WTC11 (cell line): ENCODE results near the gene GADD45B.

Experiments used
- CREB1 ChIP-seq: sonication (generic); formaldehyde crosslinking; IDR thresholded peaks from 2 replicates; pipeline ENCODE4 v1.8.0; 2023; ENCODE audit warnings: mild to moderate bottlenecking, missing genetic modification reagents
- CREM ChIP-seq: sonication (generic); formaldehyde crosslinking; IDR thresholded peaks from 2 replicates; pipeline ENCODE4 v1.8.1; 2022; ENCODE audit warnings: mild to moderate bottlenecking, missing genetic modification reagents, moderate library complexity
- MYBL2 ChIP-seq: sonication (generic); formaldehyde crosslinking; IDR thresholded peaks from 2 replicates; pipeline ENCODE4 v1.8.1; 2023; ENCODE audit warnings: mild to moderate bottlenecking, moderate library complexity, missing genetic modification reagents
- NFYB ChIP-seq: sonication (generic); formaldehyde crosslinking; conservative IDR thresholded peaks from 2 replicates; pipeline ENCODE4 v1.8.0; 2022; ENCODE audit warnings: low read depth, missing genetic modification reagents
- TF ChIP-seq, protein P1 (sequence below): fragments of 200-600 bp; IDR thresholded peaks from 2 replicates; pipeline ENCODE4 v1.8.0; 2022; ENCODE audit warnings: antibody characterized with exemption
- TF ChIP-seq, protein P2 (sequence below): sonication (generic); formaldehyde crosslinking; IDR thresholded peaks from 2 replicates; pipeline ENCODE4 v1.8.0; 2022; ENCODE audit warnings: mild to moderate bottlenecking, missing genetic modification reagents
- TF ChIP-seq, protein P3 (sequence below): sonication (generic); formaldehyde crosslinking; IDR thresholded peaks from 2 replicates; pipeline ENCODE4 v1.8.1; 2022; ENCODE audit warnings: low read depth, mild to moderate bottlenecking, moderate library complexity, missing genetic modification reagents, borderline replicate concordance
- TF ChIP-seq, protein P4 (sequence below): sonication (generic); formaldehyde crosslinking; IDR thresholded peaks from 2 replicates; pipeline ENCODE4 v1.8.1; 2023; ENCODE audit warnings: mild to moderate bottlenecking, missing genetic modification reagents
- TF ChIP-seq, protein P5 (sequence below): sonication (generic); formaldehyde crosslinking; IDR thresholded peaks from 2 replicates; pipeline ENCODE4 v1.8.1; 2023; ENCODE audit warnings: mild to moderate bottlenecking, missing genetic modification reagents, moderate library complexity
- TF ChIP-seq, protein P6 (sequence below): sonication (generic); formaldehyde crosslinking; IDR thresholded peaks from 2 replicates; pipeline ENCODE4 v1.8.1; 2023; ENCODE audit warnings: mild to moderate bottlenecking, missing genetic modification reagents, borderline replicate concordance
- TF ChIP-seq, protein P7 (sequence below): sonication (generic); formaldehyde crosslinking; IDR thresholded peaks from 2 replicates; pipeline ENCODE4 v1.8.1; 2023; ENCODE audit warnings: mild to moderate bottlenecking, moderate library complexity, missing genetic modification reagents
- TF ChIP-seq, protein P8 (sequence below): sonication (generic); formaldehyde crosslinking; IDR thresholded peaks from 2 replicates; pipeline ENCODE4 v1.8.1; 2023; ENCODE audit warnings: mild to moderate bottlenecking, missing genetic modification reagents, moderate library complexity

DNA sequence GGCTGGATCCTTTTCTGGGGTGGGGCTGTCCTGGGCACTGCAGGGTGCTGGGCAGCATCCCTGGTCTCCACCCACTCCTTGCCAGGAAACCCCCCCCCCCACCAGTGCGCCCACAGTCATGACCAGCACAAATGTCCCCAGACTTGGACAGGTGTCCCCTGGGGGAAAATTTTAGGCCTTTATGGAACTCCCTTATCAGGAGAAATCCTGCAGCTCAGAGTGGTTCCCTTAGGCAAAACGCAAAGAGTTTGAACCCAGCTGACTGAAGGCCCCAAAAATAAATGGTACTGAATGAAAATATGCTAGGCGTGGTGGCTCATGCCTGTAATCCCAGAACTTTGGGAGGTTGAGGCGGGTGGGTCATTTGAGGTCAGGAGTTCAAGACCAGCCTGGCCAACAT lies 51.8 kb downstream of the GADD45B start:
- TF ChIP-seq, protein P1, sequence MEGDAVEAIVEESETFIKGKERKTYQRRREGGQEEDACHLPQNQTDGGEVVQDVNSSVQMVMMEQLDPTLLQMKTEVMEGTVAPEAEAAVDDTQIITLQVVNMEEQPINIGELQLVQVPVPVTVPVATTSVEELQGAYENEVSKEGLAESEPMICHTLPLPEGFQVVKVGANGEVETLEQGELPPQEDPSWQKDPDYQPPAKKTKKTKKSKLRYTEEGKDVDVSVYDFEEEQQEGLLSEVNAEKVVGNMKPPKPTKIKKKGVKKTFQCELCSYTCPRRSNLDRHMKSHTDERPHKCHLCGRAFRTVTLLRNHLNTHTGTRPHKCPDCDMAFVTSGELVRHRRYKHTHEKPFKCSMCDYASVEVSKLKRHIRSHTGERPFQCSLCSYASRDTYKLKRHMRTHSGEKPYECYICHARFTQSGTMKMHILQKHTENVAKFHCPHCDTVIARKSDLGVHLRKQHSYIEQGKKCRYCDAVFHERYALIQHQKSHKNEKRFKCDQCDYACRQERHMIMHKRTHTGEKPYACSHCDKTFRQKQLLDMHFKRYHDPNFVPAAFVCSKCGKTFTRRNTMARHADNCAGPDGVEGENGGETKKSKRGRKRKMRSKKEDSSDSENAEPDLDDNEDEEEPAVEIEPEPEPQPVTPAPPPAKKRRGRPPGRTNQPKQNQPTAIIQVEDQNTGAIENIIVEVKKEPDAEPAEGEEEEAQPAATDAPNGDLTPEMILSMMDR: no peak
- TF ChIP-seq, protein P2, sequence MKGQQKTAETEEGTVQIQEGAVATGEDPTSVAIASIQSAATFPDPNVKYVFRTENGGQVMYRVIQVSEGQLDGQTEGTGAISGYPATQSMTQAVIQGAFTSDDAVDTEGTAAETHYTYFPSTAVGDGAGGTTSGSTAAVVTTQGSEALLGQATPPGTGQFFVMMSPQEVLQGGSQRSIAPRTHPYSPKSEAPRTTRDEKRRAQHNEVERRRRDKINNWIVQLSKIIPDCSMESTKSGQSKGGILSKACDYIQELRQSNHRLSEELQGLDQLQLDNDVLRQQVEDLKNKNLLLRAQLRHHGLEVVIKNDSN (CRISPR knock-in tag): no peak
- TF ChIP-seq, protein P3, sequence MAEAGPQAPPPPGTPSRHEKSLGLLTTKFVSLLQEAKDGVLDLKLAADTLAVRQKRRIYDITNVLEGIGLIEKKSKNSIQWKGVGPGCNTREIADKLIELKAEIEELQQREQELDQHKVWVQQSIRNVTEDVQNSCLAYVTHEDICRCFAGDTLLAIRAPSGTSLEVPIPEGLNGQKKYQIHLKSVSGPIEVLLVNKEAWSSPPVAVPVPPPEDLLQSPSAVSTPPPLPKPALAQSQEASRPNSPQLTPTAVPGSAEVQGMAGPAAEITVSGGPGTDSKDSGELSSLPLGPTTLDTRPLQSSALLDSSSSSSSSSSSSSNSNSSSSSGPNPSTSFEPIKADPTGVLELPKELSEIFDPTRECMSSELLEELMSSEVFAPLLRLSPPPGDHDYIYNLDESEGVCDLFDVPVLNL (CRISPR knock-in tag): no peak
- TF ChIP-seq, protein P4, sequence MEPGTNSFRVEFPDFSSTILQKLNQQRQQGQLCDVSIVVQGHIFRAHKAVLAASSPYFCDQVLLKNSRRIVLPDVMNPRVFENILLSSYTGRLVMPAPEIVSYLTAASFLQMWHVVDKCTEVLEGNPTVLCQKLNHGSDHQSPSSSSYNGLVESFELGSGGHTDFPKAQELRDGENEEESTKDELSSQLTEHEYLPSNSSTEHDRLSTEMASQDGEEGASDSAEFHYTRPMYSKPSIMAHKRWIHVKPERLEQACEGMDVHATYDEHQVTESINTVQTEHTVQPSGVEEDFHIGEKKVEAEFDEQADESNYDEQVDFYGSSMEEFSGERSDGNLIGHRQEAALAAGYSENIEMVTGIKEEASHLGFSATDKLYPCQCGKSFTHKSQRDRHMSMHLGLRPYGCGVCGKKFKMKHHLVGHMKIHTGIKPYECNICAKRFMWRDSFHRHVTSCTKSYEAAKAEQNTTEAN (CRISPR knock-in tag): no peak
- TF ChIP-seq, protein P5, sequence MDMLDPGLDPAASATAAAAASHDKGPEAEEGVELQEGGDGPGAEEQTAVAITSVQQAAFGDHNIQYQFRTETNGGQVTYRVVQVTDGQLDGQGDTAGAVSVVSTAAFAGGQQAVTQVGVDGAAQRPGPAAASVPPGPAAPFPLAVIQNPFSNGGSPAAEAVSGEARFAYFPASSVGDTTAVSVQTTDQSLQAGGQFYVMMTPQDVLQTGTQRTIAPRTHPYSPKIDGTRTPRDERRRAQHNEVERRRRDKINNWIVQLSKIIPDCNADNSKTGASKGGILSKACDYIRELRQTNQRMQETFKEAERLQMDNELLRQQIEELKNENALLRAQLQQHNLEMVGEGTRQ: no peak
- TF ChIP-seq NFYB (CRISPR knock-in tag) (no peak), CREB1 (CRISPR knock-in tag) (no peak), MYBL2 (no peak), CREM (CRISPR knock-in tag) (no peak)
- TF ChIP-seq, protein P6, sequence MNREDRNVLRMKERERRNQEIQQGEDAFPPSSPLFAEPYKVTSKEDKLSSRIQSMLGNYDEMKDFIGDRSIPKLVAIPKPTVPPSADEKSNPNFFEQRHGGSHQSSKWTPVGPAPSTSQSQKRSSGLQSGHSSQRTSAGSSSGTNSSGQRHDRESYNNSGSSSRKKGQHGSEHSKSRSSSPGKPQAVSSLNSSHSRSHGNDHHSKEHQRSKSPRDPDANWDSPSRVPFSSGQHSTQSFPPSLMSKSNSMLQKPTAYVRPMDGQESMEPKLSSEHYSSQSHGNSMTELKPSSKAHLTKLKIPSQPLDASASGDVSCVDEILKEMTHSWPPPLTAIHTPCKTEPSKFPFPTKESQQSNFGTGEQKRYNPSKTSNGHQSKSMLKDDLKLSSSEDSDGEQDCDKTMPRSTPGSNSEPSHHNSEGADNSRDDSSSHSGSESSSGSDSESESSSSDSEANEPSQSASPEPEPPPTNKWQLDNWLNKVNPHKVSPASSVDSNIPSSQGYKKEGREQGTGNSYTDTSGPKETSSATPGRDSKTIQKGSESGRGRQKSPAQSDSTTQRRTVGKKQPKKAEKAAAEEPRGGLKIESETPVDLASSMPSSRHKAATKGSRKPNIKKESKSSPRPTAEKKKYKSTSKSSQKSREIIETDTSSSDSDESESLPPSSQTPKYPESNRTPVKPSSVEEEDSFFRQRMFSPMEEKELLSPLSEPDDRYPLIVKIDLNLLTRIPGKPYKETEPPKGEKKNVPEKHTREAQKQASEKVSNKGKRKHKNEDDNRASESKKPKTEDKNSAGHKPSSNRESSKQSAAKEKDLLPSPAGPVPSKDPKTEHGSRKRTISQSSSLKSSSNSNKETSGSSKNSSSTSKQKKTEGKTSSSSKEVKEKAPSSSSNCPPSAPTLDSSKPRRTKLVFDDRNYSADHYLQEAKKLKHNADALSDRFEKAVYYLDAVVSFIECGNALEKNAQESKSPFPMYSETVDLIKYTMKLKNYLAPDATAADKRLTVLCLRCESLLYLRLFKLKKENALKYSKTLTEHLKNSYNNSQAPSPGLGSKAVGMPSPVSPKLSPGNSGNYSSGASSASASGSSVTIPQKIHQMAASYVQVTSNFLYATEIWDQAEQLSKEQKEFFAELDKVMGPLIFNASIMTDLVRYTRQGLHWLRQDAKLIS (CRISPR knock-in tag): no peak
- TF ChIP-seq, protein P7, sequence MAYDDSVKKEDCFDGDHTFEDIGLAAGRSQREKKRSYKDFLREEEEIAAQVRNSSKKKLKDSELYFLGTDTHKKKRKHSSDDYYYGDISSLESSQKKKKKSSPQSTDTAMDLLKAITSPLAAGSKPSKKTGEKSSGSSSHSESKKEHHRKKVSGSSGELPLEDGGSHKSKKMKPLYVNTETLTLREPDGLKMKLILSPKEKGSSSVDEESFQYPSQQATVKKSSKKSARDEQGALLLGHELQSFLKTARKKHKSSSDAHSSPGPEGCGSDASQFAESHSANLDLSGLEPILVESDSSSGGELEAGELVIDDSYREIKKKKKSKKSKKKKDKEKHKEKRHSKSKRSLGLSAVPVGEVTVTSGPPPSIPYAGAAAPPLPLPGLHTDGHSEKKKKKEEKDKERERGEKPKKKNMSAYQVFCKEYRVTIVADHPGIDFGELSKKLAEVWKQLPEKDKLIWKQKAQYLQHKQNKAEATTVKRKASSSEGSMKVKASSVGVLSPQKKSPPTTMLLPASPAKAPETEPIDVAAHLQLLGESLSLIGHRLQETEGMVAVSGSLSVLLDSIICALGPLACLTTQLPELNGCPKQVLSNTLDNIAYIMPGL (CRISPR knock-in tag): no peak
- TF ChIP-seq, protein P8, sequence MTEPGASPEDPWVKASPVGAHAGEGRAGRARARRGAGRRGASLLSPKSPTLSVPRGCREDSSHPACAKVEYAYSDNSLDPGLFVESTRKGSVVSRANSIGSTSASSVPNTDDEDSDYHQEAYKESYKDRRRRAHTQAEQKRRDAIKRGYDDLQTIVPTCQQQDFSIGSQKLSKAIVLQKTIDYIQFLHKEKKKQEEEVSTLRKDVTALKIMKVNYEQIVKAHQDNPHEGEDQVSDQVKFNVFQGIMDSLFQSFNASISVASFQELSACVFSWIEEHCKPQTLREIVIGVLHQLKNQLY: no peak
